ENCODE data around the gene TCEANC2.

TCEANC2 gene

DNA sequence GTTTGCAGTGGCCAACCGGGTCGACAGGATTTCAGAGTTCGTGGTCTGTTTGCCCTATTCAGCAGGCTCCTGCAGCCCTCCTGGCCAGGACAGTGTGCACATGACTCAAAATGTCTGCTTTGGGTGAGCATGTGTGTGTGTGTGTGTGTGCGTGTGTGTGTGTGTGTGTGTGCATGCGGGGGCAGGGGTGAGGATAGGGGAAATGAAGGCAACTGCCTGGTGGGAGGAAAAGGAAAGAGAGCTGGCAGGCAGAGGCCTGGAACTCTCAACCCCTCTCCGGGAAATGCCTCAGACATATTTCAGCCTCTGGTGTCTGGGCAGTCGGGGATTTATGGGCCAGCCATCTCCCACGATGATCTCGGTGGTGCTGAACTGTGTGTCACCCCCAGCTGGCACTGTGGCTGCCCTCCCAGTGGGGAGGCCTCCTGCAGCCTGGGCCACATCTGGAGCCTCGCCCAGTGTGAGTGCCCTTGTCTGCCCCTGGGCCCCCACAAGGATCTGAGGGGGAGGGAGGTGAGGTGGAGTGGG, 84.2 kb downstream of the TCEANC2 start:
- no peak for DNase-seq

DNA sequence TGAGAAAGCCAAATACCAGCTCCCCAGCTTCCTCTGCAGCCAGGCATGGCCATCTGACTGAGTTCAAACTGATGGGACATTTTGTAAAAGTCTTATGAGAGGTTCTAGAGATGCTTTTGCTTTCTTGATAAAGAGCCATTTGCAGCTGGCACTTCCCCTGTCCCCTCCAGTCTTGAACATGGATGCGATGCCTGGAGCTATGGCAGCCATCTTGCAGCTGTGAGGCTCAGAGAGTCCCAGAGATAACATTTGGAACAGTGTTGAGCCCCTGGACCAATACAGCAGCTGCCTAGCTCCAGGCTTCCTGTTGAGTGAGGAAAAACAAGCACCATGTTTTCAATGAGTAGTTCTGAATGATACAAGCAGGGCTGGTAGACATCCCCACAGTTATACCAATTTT, 85.6 kb downstream of the TCEANC2 start:
- DNase-seq: no peak

DNA sequence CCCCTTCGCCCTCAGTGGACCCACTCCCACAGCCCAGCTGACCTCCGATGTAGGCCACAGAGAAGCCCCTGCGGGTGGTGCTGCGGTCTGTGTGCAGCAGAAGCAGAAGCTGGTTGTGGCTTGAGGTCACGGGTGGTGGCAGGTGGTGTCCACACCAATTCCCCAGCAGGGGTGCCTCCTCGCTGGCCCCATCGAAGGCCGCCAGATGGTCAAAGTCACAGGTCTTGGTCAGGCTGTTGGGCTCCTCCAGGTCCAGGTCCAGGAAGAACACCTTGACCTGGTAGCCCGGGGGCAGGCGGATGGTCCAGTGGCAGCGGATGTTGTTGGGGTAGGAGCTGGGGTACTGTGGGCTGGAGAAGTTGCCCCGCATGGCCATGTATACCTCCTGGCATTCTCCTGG, 86.3 kb downstream of the TCEANC2 start:
- no peak for DNase-seq

DNA sequence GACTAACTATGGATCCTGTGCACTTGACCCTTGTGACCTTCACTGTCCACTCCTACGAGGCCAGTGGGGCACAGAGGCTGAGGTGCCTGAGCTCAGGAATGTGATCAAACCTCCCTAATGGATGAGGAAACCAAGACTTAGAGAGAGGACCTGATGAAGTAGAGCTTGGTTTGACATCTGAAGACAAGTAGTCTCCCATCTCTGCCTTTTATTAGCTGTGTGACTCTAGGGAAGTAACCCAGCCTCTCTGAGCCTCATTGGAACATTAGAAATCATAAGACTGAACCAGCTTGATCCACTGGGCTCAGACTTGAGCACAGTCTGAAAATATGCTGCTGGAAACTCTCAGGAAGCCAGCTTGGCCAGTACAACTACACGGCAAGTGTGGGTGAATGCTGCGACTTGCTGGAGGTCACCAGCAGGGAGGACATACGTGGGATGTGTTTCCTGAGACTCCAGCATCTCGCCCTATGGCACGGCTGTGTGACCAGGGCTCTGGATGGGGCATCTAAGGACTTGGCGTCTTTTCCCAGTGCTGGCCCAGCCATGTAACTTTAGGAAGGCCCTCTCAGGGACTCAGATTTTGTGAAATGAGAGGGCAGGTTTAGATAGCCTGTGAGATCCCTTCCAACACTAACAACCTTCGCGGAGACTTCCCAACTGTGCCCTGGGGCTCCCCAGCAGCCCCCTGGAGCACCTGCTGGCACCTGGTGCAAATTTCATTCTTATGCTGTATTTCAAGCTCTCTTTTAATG, 88.9 kb downstream of the TCEANC2 start:
- DNase-seq: no peak

DNA sequence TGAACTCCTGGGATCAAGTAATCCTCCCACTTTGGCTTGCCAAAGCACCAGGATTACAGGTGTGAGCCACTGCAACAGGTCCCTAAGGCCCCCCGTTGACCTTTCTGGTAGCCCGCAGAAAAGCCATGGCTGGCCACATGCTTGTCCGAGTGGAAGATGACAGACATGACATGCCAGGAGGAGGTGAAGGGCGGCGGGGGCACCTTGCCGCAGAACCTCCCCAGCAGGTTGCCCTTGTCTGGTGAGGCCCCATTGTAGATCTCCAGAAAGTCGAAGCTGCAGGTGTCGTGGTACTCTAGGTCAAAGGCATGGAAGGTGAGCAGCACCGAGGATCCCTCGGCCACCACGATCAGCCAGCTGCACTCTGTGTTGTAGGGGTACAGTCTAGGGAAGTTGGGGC, 91.0 kb downstream of the TCEANC2 start:
- DNase-seq: no peak

DNA sequence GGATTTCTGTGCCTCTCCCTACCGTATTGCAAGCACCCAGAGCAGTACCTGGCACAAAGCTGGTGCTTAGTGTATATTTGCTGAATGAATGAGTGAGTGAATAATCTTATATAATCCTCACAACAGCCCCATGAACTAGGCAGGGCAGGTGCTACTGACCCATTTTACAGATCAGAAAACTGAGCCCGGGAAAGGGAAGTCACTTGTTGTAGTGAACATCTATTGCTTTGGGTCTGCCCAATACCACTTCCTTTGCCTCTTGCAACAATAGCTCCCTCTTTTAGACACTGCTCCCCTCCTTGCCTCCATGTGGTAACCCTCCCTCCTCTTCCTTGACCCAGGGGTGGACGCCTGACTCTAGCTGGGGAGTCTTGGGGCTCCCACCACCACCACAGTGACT, 96.3 kb downstream of the TCEANC2 start:
- no peak for DNase-seq

DNA sequence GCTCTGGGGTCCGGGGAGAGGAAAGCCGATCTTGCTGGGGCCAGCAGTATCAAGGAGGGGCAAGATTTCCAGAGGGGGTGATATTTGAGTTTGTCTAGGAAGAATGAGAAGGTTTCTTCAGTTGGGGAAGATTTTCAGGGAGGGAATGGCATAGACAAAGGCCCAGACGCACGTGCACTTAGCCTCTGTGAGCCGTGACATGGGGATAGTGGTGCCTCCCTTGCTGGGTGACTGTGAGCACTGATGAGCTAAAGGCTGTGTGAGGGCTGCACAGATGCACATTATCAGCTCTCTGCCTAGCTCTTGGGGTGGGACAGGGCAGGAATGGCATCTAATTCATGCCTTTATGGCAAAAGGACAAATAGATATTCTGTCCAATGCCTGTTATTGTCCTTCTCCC, 97.6 kb downstream of the TCEANC2 start:
- DNase-seq: no peak

DNA sequence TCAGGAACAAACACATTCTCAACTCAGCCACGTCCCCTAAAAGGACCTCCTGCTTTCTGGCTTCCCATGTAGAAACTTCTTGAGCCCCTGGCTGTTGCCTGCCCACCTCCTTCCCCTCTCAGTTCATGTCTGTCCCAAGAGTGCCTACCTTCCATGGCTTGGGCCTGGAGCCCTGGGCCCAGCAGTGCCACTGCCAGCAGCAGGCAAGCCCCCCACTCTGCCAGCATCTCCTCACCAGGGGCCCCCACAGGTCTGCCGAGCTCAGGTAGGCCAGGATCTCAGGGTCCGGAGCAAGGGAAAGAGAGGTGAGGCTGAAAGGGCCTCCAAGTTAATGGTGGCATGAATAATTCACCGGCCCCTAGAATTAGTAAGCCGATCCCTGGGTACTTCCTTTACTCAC, 99.3 kb downstream of the TCEANC2 start, which contains the start of gene CDCP2:
TSS of gene CDCP2 (minus strand) at position 305 of the 400 bp plus-strand sequence. CDS start at position 227, 78 bp downstream.
- no peak for DNase-seq

DNA sequence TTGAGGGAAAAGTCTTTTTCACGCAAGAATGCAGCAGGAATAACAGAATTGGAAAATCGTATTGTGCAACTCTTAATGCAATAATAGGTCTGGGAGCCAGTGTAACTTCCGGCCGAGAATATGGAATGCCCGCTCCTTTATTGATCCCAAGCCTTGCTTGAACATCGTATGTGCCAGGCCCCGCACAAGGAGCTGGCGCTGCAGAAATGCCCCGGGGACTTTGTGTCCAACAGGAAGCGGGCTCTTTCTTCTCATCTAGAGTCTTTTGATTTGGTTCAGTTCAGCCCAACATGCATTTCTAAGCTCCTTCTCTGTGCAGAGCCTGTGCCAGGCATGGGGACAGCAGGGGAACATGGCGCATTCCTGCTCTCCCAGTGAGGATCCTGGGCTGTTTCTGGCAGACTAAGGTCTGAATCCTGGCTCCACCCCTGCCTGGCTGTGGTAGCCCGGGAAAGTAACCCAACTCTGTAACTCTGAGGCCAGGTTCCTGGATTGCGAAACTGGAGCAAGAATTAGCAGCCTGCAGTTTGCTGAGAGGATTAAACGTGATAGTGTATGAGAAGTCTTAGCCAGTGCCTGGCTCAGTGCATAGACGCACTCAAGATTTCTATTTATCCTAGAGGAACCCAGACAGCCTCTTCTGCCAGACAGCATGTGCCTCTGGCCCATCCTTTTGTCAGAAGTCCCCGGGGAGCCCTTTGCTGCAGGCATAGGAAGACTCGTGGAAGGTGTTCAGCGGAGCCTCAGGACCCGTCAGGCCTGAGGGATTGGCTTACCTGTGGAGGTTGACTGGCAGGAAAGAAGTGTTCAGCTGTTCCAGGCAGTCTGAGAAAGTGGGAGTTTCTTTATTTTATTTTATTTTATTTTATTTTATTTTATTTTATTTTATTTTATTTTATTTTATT, 100.4 kb downstream of the TCEANC2 start:
- peak; percentile 67 for DNase-seq
